Mesenchymal stem cell (in vitro differentiated cells and primary cell): Measurements from ENCODE around the gene PIAS4.

Experiments
- DNase-seq: peaks from one replicate; pipeline ENCODE4 v3.0.0-alpha.2; 2013
- H2AFZ ChIP-seq: one replicate; pipeline ENCODE4 v1.6.1; 2013; ENCODE audit warnings: low read depth, mild to moderate bottlenecking, control low read depth, inconsistent platforms, low read length, moderate library complexity
- H2AK5ac ChIP-seq: 2 replicates; pipeline ENCODE4 v1.6.1; 2013; ENCODE audit warnings: low read length, moderate library complexity, mild to moderate bottlenecking, inconsistent platforms; ENCODE audit not compliant: severe bottlenecking
- H2BK120ac ChIP-seq: one replicate; pipeline ENCODE4 v1.6.1; 2013; ENCODE audit warnings: low read depth, mild to moderate bottlenecking, inconsistent platforms, low read length, moderate library complexity
- H2BK12ac ChIP-seq, 2 experiments: one replicate each; pipeline ENCODE4 v1.6.1; 2013; ENCODE audit warnings: inconsistent platforms in 2 of 2, low read length in 2 of 2, mild to moderate bottlenecking in 2 of 2, moderate library complexity in 2 of 2, control low read depth in 1 of 2
- H2BK15ac ChIP-seq: one replicate; pipeline ENCODE4 v1.6.1; 2013; ENCODE audit warnings: mild to moderate bottlenecking, low read depth, inconsistent platforms; ENCODE audit not compliant: poor library complexity, severe bottlenecking
- H2BK5ac ChIP-seq: 2 replicates; pipeline ENCODE4 v1.6.1; 2013; ENCODE audit warnings: low read depth, mild to moderate bottlenecking, low read length, control low read depth, inconsistent platforms; ENCODE audit not compliant: poor library complexity, severe bottlenecking
- H3K14ac ChIP-seq, 2 experiments: one replicate each; pipeline ENCODE4 v1.6.1; 2013; ENCODE audit warnings: inconsistent platforms in 2 of 2, low read length in 2 of 2, control low read depth in 1 of 2, mild to moderate bottlenecking in 1 of 2, moderate library complexity in 1 of 2
- H3K18ac ChIP-seq, 2 experiments: one replicate each; pipeline ENCODE4 v1.6.1; 2013; ENCODE audit warnings: inconsistent platforms in 2 of 2, low read length in 2 of 2, control low read depth in 1 of 2, low read depth in 1 of 2, mild to moderate bottlenecking in 1 of 2
- H3K23ac ChIP-seq, 2 experiments: one replicate each; pipeline ENCODE4 v1.6.1; 2013; ENCODE audit warnings: inconsistent platforms in 2 of 2, low read length in 2 of 2, mild to moderate bottlenecking in 2 of 2, moderate library complexity in 2 of 2, control low read depth in 1 of 2
- H3K27ac ChIP-seq: 2 replicates; pipeline ENCODE4 v1.5.1; 2013; ENCODE audit warnings: mild to moderate bottlenecking, moderate library complexity, low read length, control low read depth, inconsistent platforms; ENCODE audit not compliant: poor library complexity, severe bottlenecking
- H3K27me3 ChIP-seq, 2 experiments: 2 replicates each; pipeline versions ENCODE4 v1.6.1 to v1.7.0; 2013; ENCODE audit warnings: low read length in 2 of 2, mild to moderate bottlenecking in 2 of 2, moderate library complexity in 2 of 2, control low read depth in 1 of 2, inconsistent platforms in 1 of 2; ENCODE audit not compliant: control insufficient read depth in 1 of 2, insufficient read depth in 1 of 2
- H3K36me3 ChIP-seq, 2 experiments: 2 replicates each; pipeline versions ENCODE4 v1.6.1 to v1.7.0; 2013; ENCODE audit warnings: low read length in 2 of 2, control low read depth in 1 of 2, inconsistent platforms in 1 of 2, low read depth in 1 of 2, mild to moderate bottlenecking in 1 of 2; ENCODE audit not compliant: insufficient read depth in 2 of 2, control insufficient read depth in 1 of 2
- H3K4ac ChIP-seq, 2 experiments: one replicate each; pipeline ENCODE4 v1.6.1; 2013; ENCODE audit warnings: inconsistent platforms in 2 of 2, low read length in 2 of 2, mild to moderate bottlenecking in 2 of 2, moderate library complexity in 2 of 2, control low read depth in 1 of 2, low read depth in 1 of 2
- H3K4me1 ChIP-seq: 2 replicates; pipeline ENCODE4 v1.6.1; 2013; ENCODE audit warnings: low read depth, low read length, control low read depth; ENCODE audit not compliant: control insufficient read depth, insufficient read depth
- H3K4me2 ChIP-seq: 2 replicates; pipeline ENCODE4 v1.6.1; 2013; ENCODE audit warnings: low read length, mild to moderate bottlenecking, inconsistent platforms; ENCODE audit not compliant: poor library complexity, severe bottlenecking
- H3K4me3 ChIP-seq, 2 experiments: 2 replicates each; pipeline versions ENCODE4 v1.5.1 to v1.7.0; 2013; ENCODE audit warnings: low read length in 2 of 2, mild to moderate bottlenecking in 2 of 2, control low read depth in 1 of 2, low read depth in 1 of 2; ENCODE audit not compliant: insufficient read depth in 1 of 2
- H3K79me1 ChIP-seq: replicated peaks from 2 replicates; pipeline ENCODE4 v1.6.1; 2013; ENCODE audit warnings: mild to moderate bottlenecking, control low read depth, low read length, inconsistent platforms; ENCODE audit not compliant: poor library complexity, severe bottlenecking
- H3K9ac ChIP-seq: 2 replicates; pipeline ENCODE4 v1.7.0; 2013; ENCODE audit warnings: mild to moderate bottlenecking, low read length, moderate library complexity
- H3K9me3 ChIP-seq: 2 replicates; pipeline ENCODE4 v1.7.0; 2013; ENCODE audit warnings: mild to moderate bottlenecking, low read length; ENCODE audit not compliant: control insufficient read depth
- H4K8ac ChIP-seq: one replicate; pipeline ENCODE4 v1.6.1; 2013; ENCODE audit warnings: inconsistent platforms, mild to moderate bottlenecking, low read length, moderate library complexity
- H4K91ac ChIP-seq: one replicate; pipeline ENCODE4 v1.6.1; 2013; ENCODE audit warnings: mild to moderate bottlenecking, low read length, inconsistent platforms
- WGBS: methylation state at CpG from one replicate; pipeline ENCODE4 v1.1.7; 2013; ENCODE audit warnings: mixed read lengths; 5-methylcytosine and 5-hydroxymethylcytosine counted together

PIAS4 gene

DNA sequence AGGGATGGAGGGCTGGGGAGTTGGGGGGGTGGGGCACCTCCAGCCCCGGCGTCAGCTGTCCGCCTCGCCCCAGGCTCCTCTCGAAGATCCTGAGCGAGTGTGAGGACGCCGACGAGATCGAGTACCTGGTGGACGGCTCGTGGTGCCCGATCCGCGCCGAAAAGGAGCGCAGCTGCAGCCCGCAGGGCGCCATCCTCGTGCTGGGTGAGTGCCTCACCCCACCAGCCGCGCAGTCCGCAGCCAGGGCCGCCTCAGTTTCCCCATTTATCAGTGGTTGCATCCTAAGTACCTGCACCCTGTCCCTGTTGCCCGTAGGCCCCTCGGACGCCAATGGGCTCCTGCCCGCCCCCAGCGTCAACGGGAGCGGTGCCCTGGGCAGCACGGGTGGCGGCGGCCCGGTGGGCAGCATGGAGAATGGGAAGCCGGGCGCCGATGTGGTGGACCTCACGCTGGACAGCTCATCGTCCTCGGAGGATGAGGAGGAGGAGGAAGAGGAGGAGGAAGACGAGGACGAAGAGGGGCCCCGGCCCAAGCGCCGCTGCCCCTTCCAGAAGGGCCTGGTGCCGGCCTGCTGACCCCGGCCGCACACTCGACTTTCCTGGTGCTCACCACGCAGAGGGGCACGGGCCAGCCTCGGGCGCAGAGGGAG, 29.9 kb downstream of the PIAS4 start:
- H2BK120ac ChIP-seq: no peak overlapping the region
- no peak overlapping the region for H3K14ac ChIP-seq
- H3K18ac ChIP-seq: no peak overlapping the region
- H2AK5ac ChIP-seq: no peak overlapping the region
- no peak for DNase-seq
- peaks cover 9% of the 10 kb centered on the region for H3K4me1 ChIP-seq
- peaks cover 29% of the 10 kb centered on the region for H3K79me1 ChIP-seq
- H2AFZ ChIP-seq: no peak overlapping the region
- H3K9ac ChIP-seq: no peak overlapping the region
- no peak overlapping the region for H2BK12ac ChIP-seq
- no peak overlapping the region for H3K4me3 ChIP-seq
- H3K9me3 ChIP-seq: no peaks in the 10 kb centered on the region
- no peak overlapping the region for H2BK5ac ChIP-seq
- H3K27me3 ChIP-seq: no peaks in the 10 kb centered on the region
- peak overlapping the region; percentile 65 for H4K91ac ChIP-seq
- H3K36me3 ChIP-seq: peaks cover 64 to 86% of the 10 kb centered on the region in 2 experiments
- no peak overlapping the region for H3K4ac ChIP-seq
- no peak overlapping the region for H3K23ac ChIP-seq
- H3K4me2 ChIP-seq: no peak overlapping the region
- H4K8ac ChIP-seq: peak overlapping the region; percentile 32
- H3K27ac ChIP-seq: no peak overlapping the region
- 95% methylated on average over 53 of the region's 54 CpGs for WGBS
- no peak overlapping the region for H2BK15ac ChIP-seq

GRCh38 chr19:4038057-4038456, 30.5 kb downstream of the PIAS4 start:
- Histone ChIP-seq H3K4me2 (no peak overlapping the region), H3K18ac (no peak overlapping the region), H3K9ac (no peak overlapping the region), H2AFZ (no peak overlapping the region), H2BK120ac (no peak overlapping the region), H3K14ac (no peak overlapping the region), H3K9me3 (no peaks in the 10 kb centered on the region), H2BK5ac (no peak overlapping the region), H3K27ac (no peak overlapping the region), H2AK5ac (no peak overlapping the region), H2BK12ac (no peak overlapping the region), H2BK15ac (no peak overlapping the region), H3K27me3 (no peaks in the 10 kb centered on the region), H3K4ac (no peak overlapping the region), H3K79me1 (peaks cover 33% of the 10 kb centered on the region), H3K23ac (no peak overlapping the region), H3K36me3 (peaks cover 63 to 85% of the 10 kb centered on the region in 2 experiments), H3K4me3 (no peak overlapping the region), H4K8ac (no peak overlapping the region), H4K91ac (no peak overlapping the region), H3K4me1 (peaks cover 11% of the 10 kb centered on the region)
- WGBS: 97% methylated on average over 33 of the region's 33 CpGs
- DNase-seq: no peak

- H3K4me2 ChIP-seq: no peak overlapping the region
- H3K9ac ChIP-seq: no peak overlapping the region
- no peaks in the 10 kb centered on the region for H3K9me3 ChIP-seq
- H2AK5ac ChIP-seq: no peak overlapping the region
- H3K4me3 ChIP-seq: no peak overlapping the region
- 93% methylated on average over 31 of the region's 40 CpGs for WGBS
- H3K27ac ChIP-seq: no peak overlapping the region
- H4K91ac ChIP-seq: no peak overlapping the region
- H3K18ac ChIP-seq: no peak overlapping the region
- H3K27me3 ChIP-seq: no peaks in the 10 kb centered on the region
- H3K79me1 ChIP-seq: peaks cover 31% of the 10 kb centered on the region
- H2BK5ac ChIP-seq: no peak overlapping the region
- no peak overlapping the region for H4K8ac ChIP-seq
- H3K36me3 ChIP-seq: peaks cover 55 to 78% of the 10 kb centered on the region in 2 experiments
- no peak overlapping the region for H3K23ac ChIP-seq
- H3K14ac ChIP-seq: no peak overlapping the region
- no peak overlapping the region for H3K4ac ChIP-seq
- H2BK12ac ChIP-seq: no peak overlapping the region
- H2BK120ac ChIP-seq: no peak overlapping the region
- peaks cover 11% of the 10 kb centered on the region for H3K4me1 ChIP-seq
- no peak overlapping the region for H2AFZ ChIP-seq
- H2BK15ac ChIP-seq: no peak overlapping the region
- DNase-seq: no peak
These were observed 31.3 kb downstream of the PIAS4 start for GRCh38 chr19:4038661-4039423.

GRCh38 chr19:4042064-4042730, 34.7 kb downstream of the PIAS4 start:
- H3K36me3 ChIP-seq: peaks cover 42 to 70% of the 10 kb centered on the region in 2 experiments
- no peak overlapping the region for H2AFZ ChIP-seq
- H2BK5ac ChIP-seq: no peak overlapping the region
- H2BK12ac ChIP-seq: no peak overlapping the region
- no peak overlapping the region for H3K9ac ChIP-seq
- H3K4me2 ChIP-seq: no peak overlapping the region
- H3K27me3 ChIP-seq: no peaks in the 10 kb centered on the region
- H3K4me1 ChIP-seq: peaks cover 15% of the 10 kb centered on the region
- peak overlapping the region; percentile 3 for H2BK15ac ChIP-seq
- no peak overlapping the region for H2AK5ac ChIP-seq
- H2BK120ac ChIP-seq: no peak overlapping the region
- no peak overlapping the region for H3K14ac ChIP-seq
- H3K18ac ChIP-seq: no peak overlapping the region
- no peak overlapping the region for H3K4ac ChIP-seq
- peaks cover 34% of the 10 kb centered on the region for H3K79me1 ChIP-seq
- no peak overlapping the region for H4K91ac ChIP-seq
- no peak overlapping the region for H3K4me3 ChIP-seq
- 94% methylated on average over 14 of the region's 14 CpGs for WGBS
- no peak overlapping the region for H3K23ac ChIP-seq
- H3K9me3 ChIP-seq: no peaks in the 10 kb centered on the region
- DNase-seq: no peak
- no peak overlapping the region for H4K8ac ChIP-seq
- H3K27ac ChIP-seq: no peak overlapping the region
